Esophagus squamous epithelium (tissue), 5 donors: ENCODE data around the gene CWC22. TPM values are rescaled to one million over a fixed set of nuclear protein-coding genes. Genes with fewer than 3 reads are reported as not detected.
"Not testable (repeated sequence)": the region's sequence is repeated elsewhere in the genome, so short reads cannot be mapped to it uniquely, and the experiment has no call there.

ENCODE experiments used
- DNase-seq: peaks from one replicate; lab custom pipeline; 2025; lab: John Stamatoyannopoulos, UW
- H3K27ac ChIP-seq, 4 donors: fragments of 200-600 bp; sonication (generic); one replicate each; pipeline ENCODE4 v1.5.1; 2016 to 2019; ENCODE audit warnings: mild to moderate bottlenecking in 1 of 4
- H3K27me3 ChIP-seq, 4 donors: fragments of 200-600 bp; sonication (generic); 1 replicate in 3 of 4; 2 replicates in 1 of 4; pipeline versions ENCODE4 v1.5.1 to v1.6.0; 2017 to 2021; ENCODE audit warnings: antibody characterized with exemption in 1 of 4
- H3K36me3 ChIP-seq, 3 donors: fragments of 200-600 bp; sonication (generic); one replicate each; pipeline ENCODE4 v1.5.1; 2016 to 2019
- H3K4me1 ChIP-seq, 3 donors: fragments of 200-600 bp; sonication (generic); one replicate each; pipeline ENCODE4 v1.5.1; 2017 to 2019
- H3K4me3 ChIP-seq, 4 donors: fragments of 200-600 bp; sonication (generic); 1 replicate in 3 of 4; 2 replicates in 1 of 4; pipeline ENCODE4 v1.5.1; 2016 to 2019; ENCODE audit warnings: mild to moderate bottlenecking in 2 of 4, moderate library complexity in 1 of 4
- H3K9me3 ChIP-seq, 3 donors: fragments of 200-600 bp; sonication (generic); one replicate each; pipeline ENCODE4 v1.5.1; 2016 to 2019
- CTCF ChIP-seq, 6 experiments: fragments of 450-650 bp in 4 of 6; fragments of 200-600 bp in 2 of 6; sonication (generic) in 2 of 6; IDR thresholded peaks; one replicate each; pipeline ENCODE4 v1.5.1; 2016 to 2019; ENCODE audit warnings: antibody characterized with exemption in 6 of 6, mild to moderate bottlenecking in 4 of 6, moderate library complexity in 4 of 6
- POLR2A ChIP-seq, 4 donors: fragments of 450-650 bp; IDR thresholded peaks; one replicate each; pipeline ENCODE4 v1.6.1; 2017; ENCODE audit warnings: antibody characterized with exemption in 4 of 4, mild to moderate bottlenecking in 4 of 4, moderate library complexity in 3 of 4
- WGBS, 2 donors: methylation state at CpG; one replicate each; pipeline ENCODE4 v1.1.5; 2018; 5-methylcytosine and 5-hydroxymethylcytosine counted together
- intact Hi-C: fragments of 100-400 bp; cut with DNase I; formaldehyde crosslinking; loops from one replicate; pipeline ENCODE4 v1.15.0; 2022
- total RNA-seq, 4 donors: library from RNA; depleted of rRNA; stranded (reverse); fragments of >200 nt; gene quantifications; one replicate each; pipeline ENCODE4 v1.1.0, GENCODE V29; 2016
- donor health status: DM: yes; HTN: yes; CAD: no.

The CWC22 gene
- total RNA-seq: 10 to 100 TPM; 11.2 to 24.4 (median 17.7) TPM

DNA sequence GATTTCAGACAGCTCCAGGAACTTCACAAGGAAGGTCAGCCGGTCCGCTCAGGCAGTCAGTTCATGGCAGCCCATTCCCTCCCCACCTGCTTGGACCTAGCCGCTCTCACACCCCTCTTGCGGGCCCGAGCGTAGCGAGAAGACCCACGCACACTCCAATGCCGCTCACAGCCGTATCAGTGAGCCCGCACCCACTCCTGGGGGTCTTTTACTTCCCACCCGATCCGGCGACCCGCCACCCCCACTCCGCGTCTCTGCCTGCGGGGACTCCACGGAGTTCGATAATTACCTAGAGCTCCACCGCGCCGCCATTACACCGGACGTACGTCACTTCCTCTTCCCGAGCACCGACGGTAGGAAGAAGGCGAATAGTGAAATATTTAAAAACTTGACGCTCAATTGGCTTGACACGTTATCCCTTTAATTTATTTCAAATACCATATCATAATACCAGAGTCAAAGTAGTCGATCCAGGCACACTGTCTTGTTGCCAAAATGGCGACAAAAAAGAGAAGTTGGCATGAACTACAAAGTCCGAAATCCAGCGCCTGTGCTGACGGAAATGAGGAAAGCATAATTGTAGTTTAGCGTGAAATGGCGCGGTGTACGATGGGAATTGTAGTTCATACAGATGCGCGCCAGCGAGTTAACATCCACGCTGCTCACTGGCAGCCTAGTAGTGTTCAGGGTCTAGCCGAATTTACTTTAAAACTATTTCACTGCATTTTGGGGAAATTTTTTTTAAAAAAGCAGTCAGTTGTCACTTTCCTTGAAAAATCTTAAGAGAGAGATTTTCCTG is at the start of gene CWC22:
Gene CWC22, minus strand, starts transcription at position 517 of the 799 bp plus-strand sequence. CDS start 13,956 bp downstream, outside the sequence.
- 0% methylated on average over 30 to 43 of the region's 46 CpGs for WGBS, 2 donors
- intact Hi-C loops: no loop called here
- DNase-seq: peak; percentile 59
- peak within 1 kb of the TSS; percentile 92 to 96 (median 94) for H3K27ac ChIP-seq
- peaks cover 11 to 39% (median 13%) of the 10 kb centered on the region in 3 donors for H3K4me1 ChIP-seq
- TF ChIP-seq CTCF (IDR thresholded peaks at IDR 0.05): no peak
- TF ChIP-seq POLR2A (IDR thresholded peaks at IDR 0.05): no peak
- no peaks in the 10 kb centered on the region for H3K36me3 ChIP-seq
- H3K27me3 ChIP-seq: no peaks in the 10 kb centered on the region
- H3K4me3 ChIP-seq: peak within 1 kb of the TSS; percentile 72 to 90 (median 81)
- no peaks in the 10 kb centered on the region for H3K9me3 ChIP-seq

GRCh38 chr2:180056367-180057118 is 49.4 kb upstream of the CWC22 start:
- TF ChIP-seq POLR2A (IDR thresholded peaks at IDR 0.05): no peak
- no peak for TF ChIP-seq CTCF (IDR thresholded peaks at IDR 0.05)
- no peak overlapping the region for H3K4me3 ChIP-seq
- intact Hi-C loops: no loop called here

DNA sequence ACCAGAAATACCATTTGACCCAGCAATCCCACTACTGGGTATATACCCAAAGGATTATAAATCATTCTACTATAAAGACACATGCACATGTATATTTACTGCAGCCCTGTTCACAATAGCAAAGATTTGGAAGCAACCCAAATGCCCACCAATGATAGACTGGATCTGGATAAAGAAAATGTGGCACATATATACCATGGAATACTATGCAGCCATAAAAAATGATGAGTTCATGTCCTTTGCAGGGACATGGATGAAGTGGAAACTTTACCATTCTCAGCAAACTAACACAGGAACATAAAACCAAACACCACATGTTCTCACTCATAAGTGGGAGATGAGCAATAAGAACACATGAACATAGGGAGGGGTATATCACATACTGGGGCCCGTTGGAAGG is 47.5 kb upstream of the CWC22 start:
- H3K36me3 ChIP-seq, H3K4me3 ChIP-seq, H3K27me3 ChIP-seq, DNase-seq, H3K27ac ChIP-seq, H3K9me3 ChIP-seq, H3K4me1 ChIP-seq, intact Hi-C loops: not testable (repeated sequence)
- 55 to 57% methylated on average over 1 of the region's 1 CpG for WGBS, 2 donors

More at GRCh38 chr2:180056367-180057118, 49.4 kb upstream of the CWC22 start:
- H3K36me3 ChIP-seq: no peaks in the 10 kb centered on the region
- no peak overlapping the region for H3K27ac ChIP-seq
- 63 to 69% methylated on average over 9 to 13 of the region's 15 CpGs for WGBS, 2 donors
- no peaks in the 10 kb centered on the region for H3K27me3 ChIP-seq
- no peaks in the 10 kb centered on the region for H3K4me1 ChIP-seq
- H3K9me3 ChIP-seq: no peaks in the 10 kb centered on the region
- no peak for DNase-seq

- TF ChIP-seq CTCF (IDR thresholded peaks at IDR 0.05) (no peak), POLR2A (IDR thresholded peaks at IDR 0.05) (no peak)
- Histone ChIP-seq H3K9me3 (no peaks in the 10 kb centered on the region), H3K27me3 (no peaks in the 10 kb centered on the region), H3K36me3 (no peaks in the 10 kb centered on the region), H3K27ac (no peak overlapping the region), H3K4me3 (no peak overlapping the region), H3K4me1 (no peaks in the 10 kb centered on the region)
- 66 to 81% methylated on average over 3 of the region's 3 CpGs for WGBS, 2 donors
- no peak for DNase-seq
- intact Hi-C loops: no loop called here
Observed at GRCh38 chr2:180050246-180050645, 43.1 kb upstream of the CWC22 start.

DNA sequence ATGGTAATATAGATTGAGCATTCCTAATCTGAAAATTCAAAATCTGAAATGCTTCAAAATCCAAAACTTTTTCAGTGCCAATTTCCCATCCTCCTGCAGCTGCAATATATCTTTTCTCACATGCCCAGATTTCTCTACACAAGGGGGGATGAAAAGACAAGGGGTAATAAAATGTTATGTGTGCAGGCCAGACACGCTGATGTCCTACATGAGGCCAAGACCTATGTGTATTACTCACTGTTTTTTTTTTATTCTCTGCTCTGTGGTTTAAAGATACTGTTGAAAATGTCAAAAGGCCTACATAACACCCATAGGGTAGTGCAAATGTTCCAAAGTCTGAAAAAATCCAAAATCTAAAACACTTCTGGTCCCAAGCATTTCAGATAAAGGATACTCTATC is 41.2 kb upstream of the CWC22 start:
- H3K9me3 ChIP-seq: no peaks in the 10 kb centered on the region
- TF ChIP-seq POLR2A (IDR thresholded peaks at IDR 0.05): no peak
- WGBS, 2 donors: 68% methylated on average over 1 of the region's 1 CpG
- no peak overlapping the region for H3K27ac ChIP-seq
- intact Hi-C loops: no loop called here
- DNase-seq: no peak
- no peaks in the 10 kb centered on the region for H3K27me3 ChIP-seq
- no peaks in the 10 kb centered on the region for H3K36me3 ChIP-seq
- H3K4me1 ChIP-seq: no peaks in the 10 kb centered on the region
- no peak overlapping the region for H3K4me3 ChIP-seq

DNA sequence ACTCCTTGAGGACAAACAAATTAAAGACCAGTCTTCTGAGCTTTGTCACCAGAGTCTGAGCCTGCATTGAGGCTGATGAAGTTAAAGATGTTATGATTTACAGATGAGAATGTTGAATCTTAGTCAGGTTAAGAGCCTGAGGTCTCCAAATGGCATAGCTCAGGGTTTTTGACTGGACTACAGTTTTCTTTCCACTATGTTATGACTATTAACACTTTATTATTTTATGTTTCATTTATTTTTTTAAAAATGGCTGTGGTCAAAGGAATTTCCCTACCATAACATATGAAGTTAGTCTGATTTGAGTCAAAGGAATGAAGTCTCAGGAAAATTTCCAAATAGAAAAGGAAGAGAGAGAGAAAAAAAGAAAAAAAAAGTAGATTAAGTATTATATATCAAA is 39.7 kb upstream of the CWC22 start:
- TF ChIP-seq CTCF (IDR thresholded peaks at IDR 0.05): no peak
- TF ChIP-seq POLR2A (IDR thresholded peaks at IDR 0.05): no peak
- H3K4me3 ChIP-seq: no peak overlapping the region

More for the DNA sequence above, 39.7 kb upstream of the CWC22 start:
- intact Hi-C loops: no loop called here
- Histone ChIP-seq H3K27ac (no peak overlapping the region), H3K27me3 (no peaks in the 10 kb centered on the region), H3K4me1 (no peaks in the 10 kb centered on the region), H3K9me3 (no peaks in the 10 kb centered on the region), H3K36me3 (no peaks in the 10 kb centered on the region)
- no peak for DNase-seq
